Prostate gland (tissue), 2 donors: ENCODE measurements around the gene MARCHF6. TPM values are rescaled to one million over a fixed set of nuclear protein-coding genes. Genes with fewer than 3 reads are reported as not detected.
"Not testable (repeated sequence)": the region's sequence is repeated elsewhere in the genome, so short reads cannot be mapped to it uniquely, and the experiment has no call there.

ENCODE experiments used
- DNase-seq: peaks from one replicate; pipeline ENCODE4 v3.0.0-alpha.2; 2019; ENCODE audit warnings: low spot score
- H3K27ac ChIP-seq, 2 donors: fragments of 200-600 bp; sonication (generic); 2 replicates each; pipeline ENCODE4 v1.5.1; 2017 to 2019
- H3K27me3 ChIP-seq: fragments of 200-600 bp; sonication (generic); replicated peaks from 2 replicates; pipeline ENCODE4 v1.5.1; 2019; ENCODE audit not compliant: insufficient read depth
- H3K36me3 ChIP-seq, 2 donors: fragments of 200-600 bp; sonication (generic); 1 replicate in 1 of 2; 2 replicates in 1 of 2; pipeline versions ENCODE4 v1.5.1 to v1.8.1; 2017 to 2019
- H3K4me1 ChIP-seq: fragments of 200-600 bp; sonication (generic); replicated peaks from 2 replicates; pipeline ENCODE4 v1.5.1; 2019
- H3K4me3 ChIP-seq, 2 donors: fragments of 200-600 bp; sonication (generic); 2 replicates each; pipeline ENCODE4 v1.5.1; 2017 to 2019
- H3K9me3 ChIP-seq: fragments of 200-600 bp; sonication (generic); 2 replicates; pipeline ENCODE4 v1.5.1; 2017
- CTCF ChIP-seq, 4 experiments: fragments of 200-600 bp in 2 of 4; fragments of 450-650 bp in 2 of 4; sonication (generic) in 2 of 4; IDR thresholded peaks; 1 replicate in 3 of 4; 2 replicates in 1 of 4; pipeline ENCODE4 v1.5.1; 2016 to 2019; ENCODE audit warnings: antibody characterized with exemption in 4 of 4, mild to moderate bottlenecking in 2 of 4, moderate library complexity in 2 of 4
- POLR2A ChIP-seq: fragments of 450-650 bp; IDR thresholded peaks from one replicate; pipeline ENCODE4 v1.6.1; 2016; ENCODE audit warnings: antibody characterized with exemption, mild to moderate bottlenecking
- POLR2AphosphoS5 ChIP-seq: sonication (generic); formaldehyde crosslinking; IDR thresholded peaks from one replicate; pipeline ENCODE4 v1.6.1; 2017; ENCODE audit warnings: antibody characterized with exemption
- WGBS: methylation state at CpG from one replicate; pipeline ENCODE4 v1.1.5; 2018; 5-methylcytosine and 5-hydroxymethylcytosine counted together
- intact Hi-C: fragments of 100-400 bp; cut with DNase I; formaldehyde crosslinking; loops from one replicate; pipeline ENCODE4 v1.14.2; 2022
- total RNA-seq, 2 donors: library from RNA; depleted of rRNA; stranded (reverse); fragments of >200 nt; gene quantifications; one replicate each; pipeline ENCODE4 v1.1.0, GENCODE V29; 2016

Gene MARCHF6
- total RNA-seq, 2 donors from 2014 or later, result 65.3 to 86.5 TPM

GRCh38 chr5:10339058-10339811 lies 14.3 kb upstream of the MARCHF6 start:
- H3K27ac ChIP-seq, result no peak overlapping the region
- H3K4me3 ChIP-seq, result no peak overlapping the region
- no peaks in the 10 kb centered on the region for H3K9me3 ChIP-seq
- WGBS, result 59% methylated on average over 19 of the region's 19 CpGs
- no peaks in the 10 kb centered on the region for H3K27me3 ChIP-seq
- no peak for DNase-seq
- no peak for TF ChIP-seq POLR2A
- intact Hi-C loops, result loop anchor here (10.0 kb wide), 1 partner anchor 54 kb away; no protein-coding TSS in a partner anchor
- H3K4me1 ChIP-seq, result no peaks in the 10 kb centered on the region
- no peaks in the 10 kb centered on the region for H3K36me3 ChIP-seq

- no peaks in the 10 kb centered on the region for H3K27me3 ChIP-seq
- H3K27ac ChIP-seq, result no peak overlapping the region
- H3K4me1 ChIP-seq, result no peaks in the 10 kb centered on the region
- intact Hi-C loops, result loop anchor here (10.0 kb wide), 1 partner anchor 55 kb away; no protein-coding TSS in a partner anchor
- no peak for DNase-seq
- WGBS, result 81% methylated on average over 3 of the region's 3 CpGs
- H3K4me3 ChIP-seq, result no peak overlapping the region
- no peaks in the 10 kb centered on the region for H3K9me3 ChIP-seq
- no peak for TF ChIP-seq CTCF (IDR thresholded peaks at IDR 0.05)
- TF ChIP-seq POLR2A, result no peak
- no peak for TF ChIP-seq POLR2AphosphoS5
- no peaks in the 10 kb centered on the region for H3K36me3 ChIP-seq
Measured at GRCh38 chr5:10339958-10340357, 13.5 kb upstream of the MARCHF6 start.

GRCh38 chr5:10343486-10343885 lies 10.0 kb upstream of the MARCHF6 start:
- DNase-seq, result no peak
- H3K27ac ChIP-seq, result no peak overlapping the region
- H3K9me3 ChIP-seq, result no peaks in the 10 kb centered on the region
- 80% methylated on average over 4 of the region's 4 CpGs for WGBS
- H3K27me3 ChIP-seq, result no peaks in the 10 kb centered on the region
- H3K36me3 ChIP-seq, result no peaks in the 10 kb centered on the region
- TF ChIP-seq POLR2A, result no peak
- no peak for TF ChIP-seq CTCF (IDR thresholded peaks at IDR 0.05)
- no peak for TF ChIP-seq POLR2AphosphoS5
- H3K4me1 ChIP-seq, result no peaks in the 10 kb centered on the region
- intact Hi-C loops, result no loop called here
- no peak overlapping the region for H3K4me3 ChIP-seq

GRCh38 chr5:10344461-10345106 lies 8.9 kb upstream of the MARCHF6 start:
- H3K4me1 ChIP-seq, H3K9me3 ChIP-seq, H3K36me3 ChIP-seq, H3K4me3 ChIP-seq, H3K27ac ChIP-seq, intact Hi-C loops, DNase-seq, H3K27me3 ChIP-seq: not testable (repeated sequence)
- 97% methylated on average over 5 of the region's 5 CpGs for WGBS

- Histone ChIP-seq H3K4me1 (no peaks in the 10 kb centered on the region), H3K9me3 (no peaks in the 10 kb centered on the region), H3K27me3 (no peaks in the 10 kb centered on the region), H3K36me3 (no peaks in the 10 kb centered on the region), H3K4me3 (no peak overlapping the region), H3K27ac (no peak overlapping the region)
- DNase-seq, result no peak
- 93% methylated on average over 2 of the region's 2 CpGs for WGBS
- intact Hi-C loops, result no loop called here
- no peak for TF ChIP-seq POLR2A
- no peak for TF ChIP-seq CTCF (IDR thresholded peaks at IDR 0.05)
- no peak for TF ChIP-seq POLR2AphosphoS5
Measured at GRCh38 chr5:10348258-10348657, 5.2 kb upstream of the MARCHF6 start.
